Astrocyte (in vitro differentiated cells and primary cell): ENCODE results near the gene THRB. TPM values are rescaled to one million over a fixed set of nuclear protein-coding genes. Genes with fewer than 3 reads are reported as not detected.

Experiments
- DNase-seq: peaks from one replicate; pipeline ENCODE4 v3.0.0-alpha.2; 2010; ENCODE audit warnings: low read depth
- FAIRE-seq: peaks from 2 replicates; lab custom pipeline; 2011; peaks lifted over from hg19 to GRCh38; lab: Jason Lieb, UNC
- H2AFZ ChIP-seq: 2 replicates; pipeline ENCODE4 v1.6.0; 2012; ENCODE audit warnings: low read depth, low read length, inconsistent platforms
- H3K27ac ChIP-seq: 2 replicates; pipeline ENCODE4 v1.5.1; 2011; ENCODE audit warnings: low read depth, low read length, inconsistent platforms
- H3K27me3 ChIP-seq: 2 replicates; pipeline ENCODE4 v1.6.0; 2011; ENCODE audit warnings: low read length, inconsistent platforms; ENCODE audit not compliant: insufficient read depth
- H3K36me3 ChIP-seq: 2 replicates; pipeline ENCODE4 v1.5.1; 2011; ENCODE audit warnings: low read length, inconsistent platforms; ENCODE audit not compliant: insufficient read depth
- H3K4me1 ChIP-seq: 2 replicates; pipeline ENCODE4 v1.5.1; 2011; ENCODE audit warnings: low read length, inconsistent platforms; ENCODE audit not compliant: insufficient read depth
- H3K4me2 ChIP-seq: 2 replicates; pipeline ENCODE4 v1.6.0; 2012; ENCODE audit warnings: low read length, inconsistent platforms
- H3K4me3 ChIP-seq: 2 replicates; pipeline ENCODE4 v1.5.1; 2011; ENCODE audit warnings: low read depth, mild to moderate bottlenecking, low read length, inconsistent platforms; ENCODE audit not compliant: insufficient read depth
- H3K79me2 ChIP-seq: 2 replicates; pipeline ENCODE4 v1.6.0; 2012; ENCODE audit warnings: mild to moderate bottlenecking, low read length, inconsistent platforms; ENCODE audit not compliant: insufficient read depth
- H3K9ac ChIP-seq: 2 replicates; pipeline ENCODE4 v1.6.0; 2012; ENCODE audit warnings: mild to moderate bottlenecking, low read length, inconsistent platforms
- H3K9me3 ChIP-seq: 2 replicates; pipeline ENCODE4 v1.5.1; 2012; ENCODE audit warnings: low read depth, mild to moderate bottlenecking, low read length, inconsistent platforms; ENCODE audit not compliant: insufficient read depth
- H4K20me1 ChIP-seq: 2 replicates; pipeline ENCODE4 v1.6.0; 2012; ENCODE audit warnings: low read length, inconsistent platforms; ENCODE audit not compliant: insufficient read depth
- H3K27ac Mint-ChIP-seq: one replicate; pipeline ENCODE4 v1.8.0; 2021; ENCODE audit warnings: mild to moderate bottlenecking, mixed read lengths; ENCODE audit not compliant: unreplicated experiment
- H3K27me3 Mint-ChIP-seq: one replicate; pipeline ENCODE4 v1.8.0; 2021; ENCODE audit warnings: low read depth, mixed read lengths; ENCODE audit not compliant: unreplicated experiment
- H3K36me3 Mint-ChIP-seq: one replicate; pipeline ENCODE4 v1.8.0; 2021; ENCODE audit warnings: low read depth, mixed read lengths; ENCODE audit not compliant: unreplicated experiment
- H3K4me1 Mint-ChIP-seq: one replicate; pipeline ENCODE4 v1.8.0; 2021; ENCODE audit warnings: low read depth, mixed read lengths; ENCODE audit not compliant: unreplicated experiment
- H3K4me3 Mint-ChIP-seq: one replicate; pipeline ENCODE4 v1.8.0; 2021; ENCODE audit warnings: mild to moderate bottlenecking, moderate library complexity, mixed read lengths; ENCODE audit not compliant: unreplicated experiment
- H3K9me3 Mint-ChIP-seq: one replicate; pipeline ENCODE4 v1.8.0; 2021; ENCODE audit warnings: mild to moderate bottlenecking, mixed read lengths; ENCODE audit not compliant: unreplicated experiment
- CTCF ChIP-seq: IDR thresholded peaks from 2 replicates; pipeline ENCODE4 v1.5.1; 2011; ENCODE audit warnings: low read depth, mild to moderate bottlenecking, inconsistent platforms, low read length, moderate library complexity; ENCODE audit not compliant: insufficient read depth
- EZH2 ChIP-seq: IDR thresholded peaks from 2 replicates; pipeline ENCODE4 v1.6.1; 2012; ENCODE audit warnings: mild to moderate bottlenecking, low read length, inconsistent platforms; ENCODE audit not compliant: insufficient read depth
- total RNA-seq: library from RNA; stranded (reverse); gene quantifications from 2 replicates; pipeline ENCODE4 v1.2.1, GENCODE V29; 2021

Gene THRB
- total RNA-seq, 1 donor from 2014 or later, result 8.5 TPM

- DNase-seq, result no peak
- Mint-ChIP-seq H3K36me3 (no peaks in the 10 kb centered on the region), H3K27me3 (peaks cover 8% of the 10 kb centered on the region), H3K9me3 (no peaks in the 10 kb centered on the region), H3K4me3 (no peak overlapping the region), H3K4me1 (peaks cover 6% of the 10 kb centered on the region), H3K27ac (no peak overlapping the region)
- no peak overlapping the region for H3K9ac ChIP-seq
- H3K27ac ChIP-seq, result no peak overlapping the region
- H3K9me3 ChIP-seq, result no peaks in the 10 kb centered on the region
- no peaks in the 10 kb centered on the region for H3K4me1 ChIP-seq
- TF ChIP-seq EZH2 (no peak), CTCF (no peak)
- no peak overlapping the region for H2AFZ ChIP-seq
- H3K4me2 ChIP-seq, result no peak overlapping the region
- H3K27me3 ChIP-seq, result peaks cover 9% of the 10 kb centered on the region
- no peaks in the 10 kb centered on the region for H3K36me3 ChIP-seq
- no peaks in the 10 kb centered on the region for H4K20me1 ChIP-seq
- FAIRE-seq, result no peak
- H3K79me2 ChIP-seq, result no peaks in the 10 kb centered on the region
- no peak overlapping the region for H3K4me3 ChIP-seq
Observed at GRCh38 chr3:24525557-24525956, 30.9 kb upstream of the THRB start.

GRCh38 chr3:24525022-24525421, 30.4 kb upstream of the THRB start:
- Mint-ChIP-seq H3K27me3 (peaks cover 13% of the 10 kb centered on the region), H3K4me3 (no peak overlapping the region), H3K36me3 (no peaks in the 10 kb centered on the region), H3K9me3 (no peaks in the 10 kb centered on the region), H3K4me1 (peaks cover 6% of the 10 kb centered on the region), H3K27ac (no peak overlapping the region)
- no peak overlapping the region for H3K4me2 ChIP-seq
- H3K27me3 ChIP-seq, result peaks cover 15% of the 10 kb centered on the region
- DNase-seq (no peak), FAIRE-seq (no peak)
- no peaks in the 10 kb centered on the region for H3K79me2 ChIP-seq
- TF ChIP-seq EZH2, result no peak
- no peak for TF ChIP-seq CTCF
- H2AFZ ChIP-seq, result no peak overlapping the region
- no peaks in the 10 kb centered on the region for H3K9me3 ChIP-seq
- no peak overlapping the region for H3K4me3 ChIP-seq
- no peaks in the 10 kb centered on the region for H3K4me1 ChIP-seq
- H3K27ac ChIP-seq, result no peak overlapping the region
- H3K9ac ChIP-seq, result no peak overlapping the region
- no peaks in the 10 kb centered on the region for H3K36me3 ChIP-seq
- no peaks in the 10 kb centered on the region for H4K20me1 ChIP-seq

- TF ChIP-seq EZH2 (no peak), CTCF (no peak)
- Mint-ChIP-seq H3K27ac (no peak overlapping the region), H3K36me3 (no peaks in the 10 kb centered on the region), H3K4me3 (no peak overlapping the region), H3K4me1 (peaks cover 6% of the 10 kb centered on the region), H3K9me3 (no peaks in the 10 kb centered on the region), H3K27me3 (peaks cover 22% of the 10 kb centered on the region)
- no peaks in the 10 kb centered on the region for H3K79me2 ChIP-seq
- no peak overlapping the region for H3K9ac ChIP-seq
- H2AFZ ChIP-seq, result no peak overlapping the region
- no peak for FAIRE-seq
- no peaks in the 10 kb centered on the region for H3K36me3 ChIP-seq
- H4K20me1 ChIP-seq, result no peaks in the 10 kb centered on the region
- H3K27ac ChIP-seq, result no peak overlapping the region
- peak; percentile 8 for DNase-seq
- H3K4me2 ChIP-seq, result no peak overlapping the region
- H3K4me3 ChIP-seq, result no peak overlapping the region
- H3K4me1 ChIP-seq, result no peaks in the 10 kb centered on the region
- no peaks in the 10 kb centered on the region for H3K9me3 ChIP-seq
- H3K27me3 ChIP-seq, result peaks cover 16% of the 10 kb centered on the region
Observed at GRCh38 chr3:24523988-24524727, 29.5 kb upstream of the THRB start.
